Measurements from ENCODE around the gene CAVIN4.

The CAVIN4 gene, protein sequence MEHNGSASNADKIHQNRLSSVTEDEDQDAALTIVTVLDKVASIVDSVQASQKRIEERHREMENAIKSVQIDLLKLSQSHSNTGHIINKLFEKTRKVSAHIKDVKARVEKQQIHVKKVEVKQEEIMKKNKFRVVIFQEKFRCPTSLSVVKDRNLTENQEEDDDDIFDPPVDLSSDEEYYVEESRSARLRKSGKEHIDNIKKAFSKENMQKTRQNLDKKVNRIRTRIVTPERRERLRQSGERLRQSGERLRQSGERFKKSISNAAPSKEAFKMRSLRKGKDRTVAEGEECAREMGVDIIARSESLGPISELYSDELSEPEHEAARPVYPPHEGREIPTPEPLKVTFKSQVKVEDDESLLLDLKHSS

DNA sequence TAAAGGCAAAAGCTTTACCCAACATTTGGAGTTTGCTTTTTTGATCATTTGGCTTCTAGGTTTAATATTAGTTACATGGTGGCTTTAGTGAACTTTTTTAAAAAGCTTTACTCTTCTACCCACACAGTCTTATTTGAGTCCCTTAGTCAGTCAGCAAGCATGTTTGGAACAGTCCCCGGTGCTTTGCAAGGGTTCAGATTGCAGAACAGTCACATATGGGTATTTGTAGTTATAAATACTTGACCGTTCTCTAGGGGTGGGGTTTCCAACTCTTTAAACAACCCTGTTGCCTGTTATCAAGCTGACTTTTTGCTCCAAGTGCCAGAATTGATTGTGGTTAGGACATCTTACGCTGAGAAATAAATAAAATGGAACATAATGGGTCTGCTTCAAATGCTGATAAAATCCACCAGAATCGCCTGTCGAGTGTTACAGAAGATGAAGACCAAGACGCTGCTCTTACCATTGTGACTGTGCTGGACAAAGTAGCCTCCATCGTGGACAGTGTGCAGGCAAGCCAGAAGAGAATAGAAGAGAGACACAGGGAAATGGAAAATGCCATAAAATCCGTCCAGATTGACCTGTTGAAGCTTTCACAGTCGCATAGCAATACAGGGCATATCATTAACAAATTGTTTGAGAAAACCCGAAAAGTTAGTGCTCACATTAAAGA, at the start of gene CAVIN4:
TSS of gene CAVIN4 (plus strand) at position 304 of the 673 bp plus-strand sequence. CDS start at position 369, 65 bp downstream.
- no peak for DNase-seq

DNA sequence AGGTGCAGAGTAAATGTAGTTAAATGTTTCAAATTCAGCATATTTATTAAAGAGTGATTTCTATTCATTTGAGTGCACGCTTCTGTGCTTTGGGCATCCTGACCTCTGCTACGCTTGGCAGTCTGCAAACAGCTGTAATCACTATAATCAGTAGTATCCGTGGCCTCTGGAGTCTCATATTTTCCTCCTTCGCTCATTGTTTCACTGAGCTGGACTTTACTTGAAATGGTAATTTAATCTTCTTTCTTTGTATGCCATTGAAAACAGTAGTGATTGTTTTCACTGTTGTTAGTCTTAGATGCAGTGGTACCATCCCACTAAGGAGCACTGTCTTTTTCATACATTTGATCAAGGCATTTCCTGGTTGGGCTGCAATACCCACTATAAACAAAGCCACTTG, 43.5 kb upstream of the CAVIN4 start:
- no peak for DNase-seq

DNA sequence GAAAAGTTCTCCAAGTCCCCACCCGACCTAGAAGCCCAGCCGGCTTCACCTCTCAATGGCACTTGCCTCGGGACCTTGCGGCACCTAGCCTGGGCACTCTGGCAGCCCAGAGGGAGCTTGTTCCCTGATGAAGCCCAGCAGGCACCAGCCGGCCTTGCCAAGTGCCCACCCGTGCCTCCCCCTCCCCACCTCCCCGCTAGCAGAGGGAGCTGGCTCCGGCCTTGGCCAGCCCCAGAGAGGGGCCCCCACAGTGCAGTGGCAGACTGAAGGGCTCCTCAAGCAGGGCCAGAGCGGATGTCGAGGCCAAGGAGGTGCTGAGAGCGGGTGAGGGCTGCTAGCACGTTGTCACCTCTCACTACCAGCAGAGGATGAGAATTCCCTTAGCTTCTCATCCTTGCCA, 37.6 kb upstream of the CAVIN4 start:
- DNase-seq: no peak

DNA sequence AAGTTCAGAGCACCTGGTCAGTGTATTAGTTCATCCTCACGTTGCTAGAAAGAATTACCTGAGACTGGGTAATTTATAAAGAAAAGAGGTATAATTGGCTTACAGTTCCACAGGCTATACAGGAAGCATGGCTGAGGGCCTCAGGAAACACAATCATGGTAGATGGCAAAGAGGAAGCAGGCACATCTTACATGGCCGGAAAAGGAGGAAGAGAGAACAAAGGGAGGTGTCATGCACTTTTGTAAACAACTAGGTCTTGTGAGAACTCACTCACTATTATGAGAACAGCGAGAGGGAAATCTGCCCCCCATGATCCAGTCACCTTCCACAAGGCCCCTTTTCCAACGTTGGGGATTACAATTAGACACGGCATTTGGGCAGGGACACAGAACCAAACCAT, 28.8 kb upstream of the CAVIN4 start:
- DNase-seq: no peak

DNA sequence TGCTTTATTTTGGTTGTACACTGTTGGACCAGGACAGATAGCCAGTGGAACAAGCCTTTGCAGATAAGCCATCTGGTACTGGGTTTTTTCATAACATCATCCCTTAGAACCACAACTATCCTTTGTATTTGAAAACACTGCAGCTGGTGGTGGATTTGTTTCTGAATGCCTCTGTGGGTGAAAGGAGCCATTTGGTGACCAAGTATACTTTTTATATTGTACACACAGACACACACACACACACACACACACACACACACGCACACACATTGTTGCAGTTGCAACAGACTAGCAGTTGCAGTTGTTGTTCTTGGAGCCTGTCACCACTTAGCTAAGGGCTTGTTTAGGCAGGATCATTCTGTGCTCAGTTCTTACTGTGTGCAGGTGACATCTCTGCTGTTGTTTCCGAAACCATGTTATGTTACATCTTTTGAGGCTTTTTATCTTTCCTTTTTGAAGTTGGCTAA, 22.9 kb upstream of the CAVIN4 start:
- no peak for DNase-seq

DNA sequence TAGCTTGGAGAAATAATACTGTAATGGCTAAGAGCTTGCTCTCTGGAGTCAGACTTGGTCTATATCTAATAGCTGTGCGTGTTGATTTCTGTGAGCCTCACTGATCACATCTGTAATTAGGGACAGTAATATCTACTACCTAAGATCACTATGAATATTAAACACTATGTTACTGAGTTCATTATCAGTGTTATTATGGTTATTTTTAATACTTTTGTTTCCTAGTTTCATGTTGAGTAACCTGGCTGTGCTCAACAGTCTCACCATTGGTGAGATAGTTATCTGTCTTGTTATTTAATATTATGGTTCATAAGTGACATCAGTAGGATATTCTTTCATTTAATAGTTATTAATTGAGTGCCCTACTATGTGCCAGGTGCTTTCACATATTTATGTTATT, 22.4 kb upstream of the CAVIN4 start:
- DNase-seq: no peak

DNA sequence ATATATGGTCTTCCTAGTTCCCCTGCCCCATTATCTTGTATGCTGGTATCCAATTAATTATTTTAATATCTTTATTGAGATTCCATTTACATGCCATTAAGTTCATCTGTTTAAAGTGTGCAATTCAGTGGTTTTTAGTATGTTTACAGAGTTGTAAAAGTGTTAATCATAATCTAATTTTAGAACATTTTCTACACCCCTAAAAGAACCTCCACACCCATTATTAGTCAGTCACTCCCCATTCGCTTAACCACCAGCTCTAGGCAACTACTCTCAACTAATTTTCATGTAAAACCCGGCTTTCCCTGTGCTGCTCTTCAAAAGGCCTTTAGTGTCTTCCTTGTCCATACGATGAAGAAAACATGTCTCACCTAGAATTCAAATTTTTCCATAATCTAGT, 20.8 kb upstream of the CAVIN4 start:
- DNase-seq: no peak

DNA sequence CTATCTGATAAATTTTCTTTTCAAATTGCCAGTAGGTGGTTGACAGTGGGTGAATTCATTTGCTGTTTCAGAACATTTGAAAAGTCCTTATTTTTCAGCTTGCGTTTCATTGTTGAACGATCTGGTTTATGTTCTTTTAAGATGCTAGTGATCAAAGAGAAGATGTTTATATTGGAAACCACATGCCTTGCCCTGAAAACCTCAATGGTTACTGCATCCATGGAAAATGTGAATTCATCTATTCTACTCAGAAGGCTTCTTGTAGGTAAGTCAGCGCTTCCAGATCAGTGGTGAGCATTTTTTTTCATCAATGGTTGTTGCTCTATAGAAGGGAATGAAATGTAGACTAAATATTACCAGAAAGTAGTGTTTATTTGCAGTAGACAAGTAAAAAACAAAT, 16.6 kb upstream of the CAVIN4 start:
- DNase-seq: no peak

DNA sequence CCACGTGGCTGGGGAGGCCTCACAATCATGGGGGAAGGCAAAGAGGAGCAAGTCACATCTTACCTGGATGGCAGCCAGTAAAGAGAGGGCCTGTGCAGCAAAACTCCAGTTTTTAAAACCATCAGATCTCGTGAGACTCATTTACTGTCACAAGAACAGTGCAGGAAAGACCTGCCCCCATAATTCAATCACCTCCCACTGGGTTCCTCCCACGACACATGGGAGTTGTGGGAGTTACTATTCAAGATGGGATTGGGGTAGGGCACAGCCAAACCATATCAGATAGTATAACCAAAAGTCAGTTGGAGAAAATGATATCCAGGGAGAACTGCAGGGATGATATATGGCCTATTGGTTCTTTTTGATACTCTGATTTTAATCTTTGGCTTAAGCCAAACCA, 10.0 kb upstream of the CAVIN4 start:
- no peak for DNase-seq

DNA sequence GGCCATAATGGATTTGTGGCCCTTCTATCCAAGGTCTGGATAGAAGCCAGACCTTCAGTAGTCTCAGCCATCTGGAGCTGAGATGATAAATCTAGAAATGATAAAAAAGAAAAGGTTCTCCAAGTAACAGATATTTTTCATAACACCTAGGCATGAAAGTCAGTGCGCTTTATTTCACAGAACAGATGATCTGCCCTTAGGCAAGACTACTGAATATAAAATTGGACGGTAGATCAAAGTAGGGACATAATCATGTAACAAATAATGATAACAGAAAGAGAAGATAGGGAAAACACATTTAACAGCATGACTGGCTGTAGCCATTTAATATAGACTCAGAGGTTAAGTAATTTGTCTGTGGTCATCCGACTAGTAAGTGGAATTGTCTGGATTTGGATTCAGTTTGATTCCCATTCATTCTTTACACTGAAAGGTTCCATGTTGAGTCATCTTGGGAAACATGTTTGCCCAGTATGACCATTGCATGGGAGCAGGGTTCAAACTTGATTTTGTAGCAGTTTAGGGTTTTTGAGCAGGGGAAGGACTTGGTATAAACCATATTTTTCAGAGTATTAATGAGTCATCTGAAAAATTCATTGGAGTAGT, 4.1 kb upstream of the CAVIN4 start:
- no peak for DNase-seq

DNA sequence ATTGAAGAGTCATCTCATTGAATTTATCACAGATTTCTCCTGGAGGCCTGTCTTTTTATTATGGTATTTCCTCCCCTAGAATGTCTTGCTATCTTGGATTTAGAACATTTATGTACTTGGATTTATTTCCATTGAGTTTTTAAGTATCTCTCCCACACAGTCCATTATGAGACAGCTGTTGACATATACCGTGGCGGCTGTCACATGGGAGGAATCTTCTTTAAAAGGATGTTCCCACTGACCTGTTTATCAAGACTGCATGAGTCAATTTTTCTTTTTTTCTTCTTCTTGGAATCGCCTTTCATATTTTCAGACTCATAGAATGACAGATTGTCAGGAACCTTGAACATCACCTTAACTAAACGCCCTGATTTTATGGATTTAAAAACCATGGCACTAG, 2.9 kb upstream of the CAVIN4 start:
- no peak for DNase-seq

DNA sequence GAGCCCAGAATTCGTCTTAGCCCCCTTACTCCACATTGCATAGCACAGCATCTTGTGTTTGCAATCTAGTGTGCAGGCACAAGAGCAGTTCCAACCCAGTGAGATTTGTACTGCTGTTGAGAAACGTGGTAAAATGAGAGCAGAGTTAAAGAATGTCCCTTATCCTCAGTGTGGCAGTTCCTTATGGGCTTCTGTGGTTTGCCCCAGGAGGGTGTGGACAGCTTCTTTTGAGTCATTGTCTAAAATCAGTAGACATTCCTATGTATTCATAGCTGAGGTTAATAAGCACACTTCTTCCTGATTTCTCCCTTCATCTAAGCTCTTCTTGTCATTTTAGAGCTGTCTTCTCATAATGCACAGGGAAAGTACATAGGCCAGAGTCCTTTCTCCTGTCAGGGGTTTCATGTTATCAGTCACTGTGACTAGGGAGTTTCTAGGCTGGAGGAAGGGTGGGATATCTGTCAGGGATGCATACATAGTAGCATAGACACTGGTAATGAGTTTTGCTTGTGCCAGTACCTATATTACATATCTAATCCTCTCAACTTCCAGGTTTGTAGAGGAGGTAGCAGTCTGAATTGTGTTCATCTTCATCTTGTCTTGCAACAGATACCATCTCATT, 2.0 kb upstream of the CAVIN4 start:
- DNase-seq: no peak

DNA sequence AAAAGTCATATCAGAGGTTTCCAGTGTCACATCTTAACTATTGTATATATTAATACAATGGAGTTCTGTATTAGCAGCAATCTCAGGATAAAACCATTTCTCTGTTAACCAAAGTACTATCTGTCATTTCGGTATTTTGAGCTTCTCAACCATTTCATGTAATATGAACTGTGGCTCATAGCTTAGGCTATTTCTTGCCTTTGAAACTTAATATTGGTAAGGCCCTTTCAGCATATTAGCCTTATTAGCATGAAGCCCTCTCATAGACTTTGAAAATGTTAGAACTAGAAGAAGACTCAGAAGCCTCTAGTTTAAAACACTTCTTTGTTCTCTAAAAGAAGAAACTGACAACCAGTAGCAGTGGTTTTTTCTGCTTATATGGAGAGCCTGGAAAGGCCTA, 731 bp downstream of the CAVIN4 start:
- no peak for DNase-seq

DNA sequence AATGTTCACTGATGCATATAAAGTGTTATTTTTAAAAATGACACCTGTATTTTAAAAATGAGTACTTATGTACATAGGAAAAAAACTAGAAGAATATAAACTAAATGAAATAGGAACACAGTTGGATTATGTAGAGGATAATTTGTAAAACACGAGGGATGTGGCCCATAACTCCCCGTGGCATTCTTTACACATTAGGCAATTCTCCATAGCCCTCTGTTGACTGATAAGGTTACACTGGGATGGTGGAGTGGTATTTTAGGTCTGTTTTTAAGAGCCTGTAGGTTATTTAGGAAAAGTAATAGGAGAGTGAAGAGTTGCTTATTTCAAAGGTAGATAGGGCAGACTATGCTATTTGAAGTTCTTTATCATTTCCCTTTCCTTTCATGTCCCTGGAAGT, 1.8 kb downstream of the CAVIN4 start:
- no peak for DNase-seq

DNA sequence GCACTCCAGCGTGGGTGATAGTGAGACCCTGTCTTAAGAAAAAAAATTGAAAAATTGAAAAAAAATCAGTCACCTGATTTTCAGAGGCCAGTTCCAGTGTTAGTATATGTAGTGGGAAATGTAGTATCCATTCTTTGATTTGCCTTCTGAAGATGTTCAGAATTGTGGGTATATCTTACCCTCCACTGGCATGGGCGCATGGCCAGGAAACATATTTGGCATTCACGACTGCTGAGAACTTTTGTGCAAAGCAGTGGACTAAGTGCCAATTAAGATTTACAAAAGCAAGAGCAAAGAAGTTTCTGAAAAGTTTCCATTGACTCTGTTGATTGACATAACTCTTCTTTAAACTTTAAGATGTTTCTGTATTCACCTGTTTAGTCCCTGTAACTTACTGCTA, 2.4 kb downstream of the CAVIN4 start:
- no peak for DNase-seq

DNA sequence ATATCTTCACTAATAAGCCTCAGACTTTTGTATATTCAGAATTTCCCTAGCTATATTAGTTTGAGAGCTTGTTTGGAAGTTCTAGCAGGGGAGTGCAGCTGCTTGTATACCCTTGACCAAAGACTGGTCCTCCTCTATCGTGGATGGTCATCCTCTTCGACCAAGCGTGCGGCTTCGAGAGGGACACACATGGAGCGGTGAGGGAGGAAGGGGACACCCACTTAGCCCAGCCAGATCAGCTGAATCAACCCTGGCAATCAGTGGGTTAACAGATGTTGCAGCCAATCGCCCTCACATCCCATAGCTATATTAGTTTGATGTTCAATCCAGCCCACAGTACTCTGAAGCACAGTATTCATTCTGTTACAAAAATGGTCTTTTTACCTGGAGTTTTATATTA, 3.2 kb downstream of the CAVIN4 start:
- no peak for DNase-seq

DNA sequence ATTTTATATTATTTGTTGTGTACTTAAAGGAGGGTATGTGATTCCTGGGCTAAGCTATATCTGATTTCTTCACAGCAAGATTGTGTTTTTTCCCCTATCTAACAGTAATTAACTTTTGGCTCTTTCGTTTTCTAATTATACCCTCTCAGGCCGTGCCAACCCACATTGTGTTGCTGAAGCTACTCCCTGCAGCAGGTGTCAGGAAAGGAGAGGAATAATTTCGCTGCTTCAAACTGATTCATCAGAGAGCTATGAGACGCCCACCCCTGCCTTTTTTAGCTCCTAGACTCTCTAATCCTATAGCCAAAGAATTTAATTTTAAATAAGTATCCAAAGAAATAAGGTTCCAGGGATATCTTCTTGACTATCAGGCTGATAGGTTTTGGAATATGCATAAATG, 3.8 kb downstream of the CAVIN4 start:
- no peak for DNase-seq

DNA sequence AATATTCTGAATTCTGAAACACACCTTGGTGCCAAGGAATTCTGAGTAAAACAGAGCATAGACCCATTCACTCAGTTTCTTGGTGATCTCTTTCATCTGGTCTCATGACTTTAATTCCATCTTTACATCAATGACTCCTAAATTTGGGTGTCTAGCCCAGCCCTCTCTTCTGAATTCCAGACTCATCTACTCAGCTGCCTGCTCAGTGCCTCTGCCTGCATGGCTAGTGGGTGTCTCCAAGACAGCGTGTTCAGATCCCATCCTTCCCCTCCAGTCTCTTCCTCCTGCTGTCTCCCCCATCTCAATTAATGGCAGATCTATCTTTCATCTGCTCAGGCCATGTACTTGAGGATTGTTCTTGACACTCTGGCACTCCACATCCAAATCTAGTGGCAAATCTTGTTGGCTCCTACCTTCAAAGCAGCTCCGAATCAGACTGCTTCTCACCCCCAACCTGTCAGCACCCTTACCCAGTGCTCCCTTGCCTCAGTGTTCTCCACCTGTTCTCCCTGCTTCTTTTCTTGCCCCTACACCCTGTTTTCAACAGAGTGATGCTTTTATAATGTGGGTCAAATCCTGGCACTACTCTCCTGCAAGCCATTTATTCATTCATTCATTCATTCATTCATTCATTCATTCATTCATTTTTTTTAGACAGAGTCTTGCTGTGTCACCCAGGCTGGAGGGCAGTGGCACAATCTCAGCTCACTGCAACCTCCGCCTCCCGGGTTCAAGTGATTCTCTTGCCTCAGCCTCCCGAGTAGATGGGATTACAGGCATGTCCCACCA, 5.3 kb downstream of the CAVIN4 start:
- DNase-seq: no peak

DNA sequence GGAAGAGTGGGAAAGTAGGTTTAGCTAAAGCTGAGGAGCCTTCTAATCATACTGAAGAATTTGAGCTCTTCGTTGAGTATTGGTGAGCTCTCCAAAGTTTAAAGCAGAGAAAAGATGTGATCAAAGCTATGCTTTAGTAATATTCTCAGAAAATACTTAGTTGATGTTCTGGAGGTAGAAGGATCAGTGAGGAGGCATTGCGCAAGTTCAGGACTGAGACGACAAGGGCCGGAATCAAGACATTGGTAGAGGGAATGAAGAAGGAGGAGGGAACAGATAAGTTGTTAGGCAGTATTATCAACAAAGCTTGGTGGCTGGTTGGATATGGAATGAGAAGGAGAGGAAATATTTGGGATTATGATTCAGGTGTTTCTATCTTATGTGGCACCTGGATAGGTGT, 7.1 kb downstream of the CAVIN4 start:
- no peak for DNase-seq

DNA sequence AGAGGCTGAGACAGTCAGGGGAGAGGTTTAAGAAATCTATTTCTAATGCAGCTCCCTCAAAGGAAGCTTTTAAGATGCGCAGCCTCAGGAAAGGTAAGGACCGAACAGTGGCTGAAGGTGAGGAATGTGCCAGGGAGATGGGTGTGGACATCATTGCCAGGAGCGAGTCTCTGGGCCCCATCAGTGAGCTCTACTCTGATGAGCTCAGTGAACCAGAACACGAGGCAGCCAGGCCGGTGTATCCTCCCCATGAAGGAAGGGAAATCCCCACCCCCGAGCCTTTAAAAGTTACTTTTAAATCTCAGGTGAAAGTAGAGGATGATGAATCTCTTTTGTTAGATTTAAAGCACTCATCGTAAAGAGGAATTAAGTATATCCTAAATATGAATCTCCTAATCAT, 8.2 kb downstream of the CAVIN4 start:
- no peak for DNase-seq

DNA sequence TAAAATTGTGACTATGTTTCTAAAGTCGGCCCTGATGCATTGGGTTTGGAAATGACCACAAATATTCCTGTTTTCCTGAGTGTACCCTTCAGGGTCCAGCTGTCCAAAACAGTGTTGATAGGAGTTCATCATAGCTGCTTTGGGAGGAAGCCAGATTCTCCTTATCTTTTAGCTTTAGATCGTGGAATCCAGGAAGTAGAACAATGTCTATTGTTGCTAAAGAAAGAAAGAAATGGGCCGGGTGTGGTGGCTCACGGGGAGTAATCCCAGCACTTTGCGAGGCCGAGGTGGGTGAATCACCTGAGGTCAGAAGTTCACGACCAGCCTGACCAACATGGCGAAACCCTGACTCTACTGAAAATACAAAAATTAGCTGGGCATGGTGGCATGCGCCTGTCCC, 9.5 kb downstream of the CAVIN4 start:
- DNase-seq: no peak

DNA sequence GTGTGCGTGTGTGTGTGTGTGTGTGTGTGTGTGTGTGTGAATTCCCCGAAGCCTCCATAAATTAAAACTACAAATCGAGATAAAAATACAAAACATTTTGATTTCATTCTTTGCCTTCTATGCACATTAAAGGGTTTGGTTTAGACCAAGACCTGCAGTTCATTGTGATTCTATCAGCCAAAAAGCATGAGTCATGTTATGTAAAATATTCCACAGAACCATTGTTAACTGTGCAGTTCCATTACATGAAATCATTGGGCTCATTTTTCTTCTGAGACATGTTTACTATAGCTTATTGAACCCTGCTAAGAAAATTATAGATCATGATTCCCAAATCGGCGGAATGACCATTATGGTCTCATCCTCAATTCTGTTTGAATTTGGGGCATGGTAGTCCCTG, 11.7 kb downstream of the CAVIN4 start:
- DNase-seq: no peak

DNA sequence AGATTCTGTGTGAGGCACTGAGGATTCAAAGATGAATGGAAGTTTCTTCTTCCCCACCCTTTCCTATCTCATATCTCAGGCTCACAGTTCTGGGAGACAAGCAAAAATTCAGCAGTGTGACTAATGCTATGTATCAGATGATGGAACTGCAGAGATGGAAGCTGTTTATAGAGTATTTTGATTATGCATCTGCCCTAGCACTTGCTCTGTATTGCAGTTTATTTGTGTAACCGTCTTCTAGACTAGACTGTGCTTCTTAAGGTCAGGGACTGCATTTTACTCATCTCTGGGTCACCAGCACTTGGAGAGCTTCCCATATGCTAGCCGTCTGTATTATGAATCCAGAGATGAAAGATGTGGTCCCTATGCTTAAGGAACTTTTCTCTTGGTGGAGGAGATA, 12.6 kb downstream of the CAVIN4 start:
- DNase-seq: no peak
